ENCODE results near the gene SORCS1.

Gene SORCS1

GRCh38 chr10:106643473-106643872 lies 521.0 kb downstream of the SORCS1 start:
- TF ChIP-seq, protein P1, sequence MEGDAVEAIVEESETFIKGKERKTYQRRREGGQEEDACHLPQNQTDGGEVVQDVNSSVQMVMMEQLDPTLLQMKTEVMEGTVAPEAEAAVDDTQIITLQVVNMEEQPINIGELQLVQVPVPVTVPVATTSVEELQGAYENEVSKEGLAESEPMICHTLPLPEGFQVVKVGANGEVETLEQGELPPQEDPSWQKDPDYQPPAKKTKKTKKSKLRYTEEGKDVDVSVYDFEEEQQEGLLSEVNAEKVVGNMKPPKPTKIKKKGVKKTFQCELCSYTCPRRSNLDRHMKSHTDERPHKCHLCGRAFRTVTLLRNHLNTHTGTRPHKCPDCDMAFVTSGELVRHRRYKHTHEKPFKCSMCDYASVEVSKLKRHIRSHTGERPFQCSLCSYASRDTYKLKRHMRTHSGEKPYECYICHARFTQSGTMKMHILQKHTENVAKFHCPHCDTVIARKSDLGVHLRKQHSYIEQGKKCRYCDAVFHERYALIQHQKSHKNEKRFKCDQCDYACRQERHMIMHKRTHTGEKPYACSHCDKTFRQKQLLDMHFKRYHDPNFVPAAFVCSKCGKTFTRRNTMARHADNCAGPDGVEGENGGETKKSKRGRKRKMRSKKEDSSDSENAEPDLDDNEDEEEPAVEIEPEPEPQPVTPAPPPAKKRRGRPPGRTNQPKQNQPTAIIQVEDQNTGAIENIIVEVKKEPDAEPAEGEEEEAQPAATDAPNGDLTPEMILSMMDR (IDR thresholded peaks at IDR 0.05; ENCODE audit: insufficient read depth, low read depth, low read length, missing control alignments), result no peak
- no peak overlapping the region for H3K4me3 ChIP-seq (ENCODE audit: low read depth, low read length)
- DNase-seq (ENCODE audit: low read depth), result no peak

DNA sequence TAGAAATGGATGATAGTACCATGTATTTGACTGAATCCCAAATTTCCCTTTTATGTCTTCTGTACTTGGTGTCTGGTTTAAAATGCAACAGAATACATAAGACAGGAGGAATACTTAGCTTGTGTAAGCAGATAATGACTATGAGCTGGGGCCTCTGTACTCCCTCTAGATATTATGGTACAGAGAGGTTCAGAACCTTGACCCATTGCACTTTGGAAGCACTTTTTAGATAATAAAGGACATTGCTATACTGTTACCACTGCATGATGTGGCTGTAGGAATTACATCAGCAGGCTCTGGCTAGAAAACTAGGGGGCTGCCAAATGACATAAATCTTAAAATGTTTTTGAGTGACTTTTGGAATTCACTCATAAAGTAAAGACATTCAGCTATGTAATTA lies 526.6 kb downstream of the SORCS1 start:
- DNase-seq (ENCODE audit: low read depth), result no peak

GRCh38 chr10:106636766-106637491 lies 527.6 kb downstream of the SORCS1 start:
- DNase-seq (ENCODE audit: low read depth), result no peak
- TF ChIP-seq, protein P1 (IDR thresholded peaks at IDR 0.05; ENCODE audit: insufficient read depth, low read depth, low read length, missing control alignments), result no peak

More for the DNA sequence above, 526.6 kb downstream of the SORCS1 start:
- TF ChIP-seq, protein P1 (IDR thresholded peaks at IDR 0.05; ENCODE audit: insufficient read depth, low read depth, low read length, missing control alignments), result no peak
- no peak overlapping the region for H3K4me3 ChIP-seq (ENCODE audit: low read depth, low read length)

GRCh38 chr10:106635947-106636346 lies 528.6 kb downstream of the SORCS1 start:
- H3K4me3 ChIP-seq (ENCODE audit: low read depth, low read length), result no peak overlapping the region
- TF ChIP-seq, protein P1 (IDR thresholded peaks at IDR 0.05; ENCODE audit: insufficient read depth, low read depth, low read length, missing control alignments), result no peak
- no peak for DNase-seq (ENCODE audit: low read depth)

More at GRCh38 chr10:106636766-106637491, 527.6 kb downstream of the SORCS1 start:
- H3K4me3 ChIP-seq (ENCODE audit: low read depth, low read length), result no peak overlapping the region

DNA sequence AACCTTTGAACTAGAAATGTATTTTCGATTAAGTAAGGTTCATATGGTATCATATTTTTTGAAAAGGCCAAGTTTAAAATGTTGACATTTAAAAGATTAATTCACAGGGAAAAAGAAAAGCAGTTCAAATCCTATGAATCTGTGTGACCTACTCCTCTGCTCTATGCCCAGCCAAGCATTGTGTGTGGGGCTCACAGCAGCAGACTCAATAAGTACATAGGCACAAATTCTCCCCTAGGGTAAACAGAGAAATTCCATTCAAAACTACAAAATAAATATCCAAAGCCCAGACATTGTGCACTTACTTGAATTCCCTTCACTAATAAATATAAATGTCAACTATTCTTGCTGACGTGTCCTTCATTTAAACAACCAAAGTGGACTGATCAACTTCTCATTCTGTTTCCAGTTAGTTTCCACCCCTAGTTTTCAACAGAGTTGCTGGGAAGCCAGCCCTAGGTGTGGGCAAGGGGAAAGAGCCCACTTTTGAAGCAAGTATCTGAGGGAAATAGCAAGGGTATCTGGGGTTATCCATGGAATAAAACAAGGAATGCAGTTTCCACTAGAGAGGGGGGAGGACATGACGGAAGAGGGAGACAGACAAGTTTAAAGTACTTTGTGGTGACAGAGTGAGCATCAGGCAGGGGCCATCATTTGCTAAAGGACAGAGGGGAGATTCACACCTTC lies 533.3 kb downstream of the SORCS1 start:
- DNase-seq (ENCODE audit: low read depth), result no peak
- TF ChIP-seq, protein P1 (IDR thresholded peaks at IDR 0.05; ENCODE audit: insufficient read depth, low read depth, low read length, missing control alignments), result no peak
- H3K4me3 ChIP-seq (ENCODE audit: low read depth, low read length), result no peak overlapping the region

DNA sequence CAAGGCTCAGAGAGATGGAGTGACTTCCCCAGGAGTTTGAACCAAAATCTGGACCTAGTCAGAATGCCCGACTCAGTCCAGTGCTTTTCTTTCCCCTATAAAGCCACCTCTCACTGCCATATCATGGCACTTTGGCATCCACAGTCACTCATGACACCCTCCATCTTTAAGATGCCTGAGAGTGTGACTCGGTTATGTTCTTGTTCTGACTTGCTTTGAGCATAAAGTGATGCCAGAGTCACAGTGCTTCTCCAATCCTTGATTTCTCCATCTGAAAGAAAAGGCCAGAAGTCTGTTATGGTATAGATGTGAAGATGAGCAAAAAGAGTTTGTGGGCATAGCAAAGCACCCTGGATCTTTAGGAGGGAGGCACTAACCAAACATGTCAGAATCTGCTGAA lies 538.1 kb downstream of the SORCS1 start:
- H3K4me3 ChIP-seq (ENCODE audit: low read depth, low read length), result no peak overlapping the region
- TF ChIP-seq, protein P1 (IDR thresholded peaks at IDR 0.05; ENCODE audit: insufficient read depth, low read depth, low read length, missing control alignments), result no peak
- DNase-seq (ENCODE audit: low read depth), result no peak

Data from GM12865 (cell line).